Smooth muscle cell (in vitro differentiated cells): ENCODE results near the gene UBAC2. TPM values are rescaled to one million over a fixed set of nuclear protein-coding genes. Genes with fewer than 3 reads are reported as not detected.

Source experiments
- DNase-seq: peaks from one replicate; lab custom pipeline; 2025; ENCODE audit not compliant: unreplicated experiment; lab: John Stamatoyannopoulos, UW
- H2AFZ ChIP-seq: fragments of 200-600 bp; sonication (generic); 2 replicates; pipeline ENCODE4 v1.6.0; 2016; ENCODE audit warnings: antibody characterized with exemption, low read depth, mild to moderate bottlenecking
- H3F3A ChIP-seq: fragments of 200-600 bp; sonication (generic); 2 replicates; pipeline ENCODE4 v1.6.0; 2017; ENCODE audit warnings: antibody characterized with exemption, low read depth
- H3K27ac ChIP-seq: fragments of 200-600 bp; sonication (generic); 2 replicates; pipeline ENCODE4 v1.5.1; 2016; ENCODE audit warnings: low read depth, mild to moderate bottlenecking
- H3K27me3 ChIP-seq: fragments of 200-600 bp; sonication (generic); 2 replicates; pipeline ENCODE4 v1.6.1; 2016; ENCODE audit warnings: low read depth, mild to moderate bottlenecking
- H3K36me3 ChIP-seq: fragments of 200-600 bp; sonication (generic); 2 replicates; pipeline ENCODE4 v1.5.1; 2016; ENCODE audit warnings: low read depth
- H3K4me1 ChIP-seq: fragments of 200-600 bp; sonication (generic); 2 replicates; pipeline ENCODE4 v1.5.1; 2016; ENCODE audit warnings: low read depth
- H3K4me2 ChIP-seq: fragments of 200-600 bp; sonication (generic); 2 replicates; pipeline ENCODE4 v1.6.0; 2016; ENCODE audit warnings: mild to moderate bottlenecking
- H3K4me3 ChIP-seq: fragments of 200-600 bp; sonication (generic); 2 replicates; pipeline ENCODE4 v1.5.1; 2016; ENCODE audit warnings: mild to moderate bottlenecking
- H3K79me2 ChIP-seq: fragments of 200-600 bp; sonication (generic); 2 replicates; pipeline ENCODE4 v1.6.0; 2016; ENCODE audit warnings: low read depth, mild to moderate bottlenecking
- H3K9ac ChIP-seq: fragments of 200-600 bp; sonication (generic); 2 replicates; pipeline ENCODE4 v1.6.0; 2016; ENCODE audit warnings: low read depth
- H3K9me3 ChIP-seq: fragments of 200-600 bp; sonication (generic); replicated peaks from 2 replicates; pipeline ENCODE4 v1.5.1; 2016; ENCODE audit warnings: low read depth
- H4K20me1 ChIP-seq: fragments of 200-600 bp; sonication (generic); 2 replicates; pipeline ENCODE4 v1.6.0; 2016; ENCODE audit warnings: low read depth
- WGBS: methylation state at CpG from one replicate; pipeline ENCODE4 v1.1.7; 2016; ENCODE audit warnings: low lambda C conversion rate; 5-methylcytosine and 5-hydroxymethylcytosine counted together
- polyA plus RNA-seq: library from polyadenylated mRNA; unstranded; fragments of >200 nt; fragmentation: Nextera tagmentation; extraction: Ambion mirVana; gene quantifications from 2 replicates; pipeline ENCODE4 v1.2.1, GENCODE V29; 2016
- total RNA-seq: library from RNA; depleted of rRNA; stranded (reverse); fragments of >200 nt; gene quantifications from 2 replicates; pipeline ENCODE4 v1.2.3, GENCODE V29; 2014
- TF ChIP-seq, protein P1 (sequence below): fragments of 200-600 bp; sonication (generic); IDR thresholded peaks from 2 replicates; pipeline ENCODE4 v1.5.1; 2017; ENCODE audit warnings: borderline replicate concordance, mild to moderate bottlenecking, antibody characterized with exemption; ENCODE audit not compliant: insufficient read depth, poor library complexity, severe bottlenecking

The UBAC2 gene
- total and polyA plus RNA-seq, 2 experiments from 2014 or later = 58.4 to 74.0 TPM

DNA sequence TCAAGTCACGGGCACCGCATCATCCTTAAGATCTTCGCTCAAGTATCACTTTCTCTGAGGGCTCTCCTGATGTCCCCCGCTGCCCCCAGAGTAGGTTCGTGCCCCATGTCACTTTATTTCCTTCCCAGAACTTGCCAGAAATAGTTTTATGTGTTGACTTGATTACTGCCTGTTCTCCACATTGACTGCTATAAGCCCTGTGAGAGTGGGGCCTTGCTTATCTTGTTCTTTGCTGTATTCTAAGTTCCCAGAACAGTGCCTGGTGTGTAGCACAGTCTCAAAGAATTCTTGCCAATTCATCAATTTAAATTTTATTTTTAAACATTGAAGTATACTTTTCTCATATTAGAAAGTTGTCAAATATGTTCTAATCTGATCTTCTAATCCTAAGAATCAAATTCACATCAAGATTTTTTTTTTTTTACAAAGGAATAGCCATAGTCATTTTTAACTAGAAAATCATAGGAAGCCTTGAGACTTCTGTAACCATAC is 138.6 kb downstream of the UBAC2 start:
- Histone ChIP-seq H3K4me3 (no peak overlapping the region), H3K27me3 (no peaks in the 10 kb centered on the region), H3K36me3 (peaks cover 3% of the 10 kb centered on the region), H2AFZ (no peak overlapping the region), H4K20me1 (no peaks in the 10 kb centered on the region), H3K9me3 (no peaks in the 10 kb centered on the region), H3K27ac (peak overlapping the region; percentile 72), H3K4me1 (no peaks in the 10 kb centered on the region), H3K4me2 (peak overlapping the region; percentile 42), H3K9ac (no peak overlapping the region), H3K79me2 (no peaks in the 10 kb centered on the region), H3F3A (peaks cover 5% of the 10 kb centered on the region)
- 74% methylated on average over 5 of the region's 5 CpGs for WGBS
- TF ChIP-seq, protein P1, sequence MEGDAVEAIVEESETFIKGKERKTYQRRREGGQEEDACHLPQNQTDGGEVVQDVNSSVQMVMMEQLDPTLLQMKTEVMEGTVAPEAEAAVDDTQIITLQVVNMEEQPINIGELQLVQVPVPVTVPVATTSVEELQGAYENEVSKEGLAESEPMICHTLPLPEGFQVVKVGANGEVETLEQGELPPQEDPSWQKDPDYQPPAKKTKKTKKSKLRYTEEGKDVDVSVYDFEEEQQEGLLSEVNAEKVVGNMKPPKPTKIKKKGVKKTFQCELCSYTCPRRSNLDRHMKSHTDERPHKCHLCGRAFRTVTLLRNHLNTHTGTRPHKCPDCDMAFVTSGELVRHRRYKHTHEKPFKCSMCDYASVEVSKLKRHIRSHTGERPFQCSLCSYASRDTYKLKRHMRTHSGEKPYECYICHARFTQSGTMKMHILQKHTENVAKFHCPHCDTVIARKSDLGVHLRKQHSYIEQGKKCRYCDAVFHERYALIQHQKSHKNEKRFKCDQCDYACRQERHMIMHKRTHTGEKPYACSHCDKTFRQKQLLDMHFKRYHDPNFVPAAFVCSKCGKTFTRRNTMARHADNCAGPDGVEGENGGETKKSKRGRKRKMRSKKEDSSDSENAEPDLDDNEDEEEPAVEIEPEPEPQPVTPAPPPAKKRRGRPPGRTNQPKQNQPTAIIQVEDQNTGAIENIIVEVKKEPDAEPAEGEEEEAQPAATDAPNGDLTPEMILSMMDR = no peak
- no peak for DNase-seq

DNA sequence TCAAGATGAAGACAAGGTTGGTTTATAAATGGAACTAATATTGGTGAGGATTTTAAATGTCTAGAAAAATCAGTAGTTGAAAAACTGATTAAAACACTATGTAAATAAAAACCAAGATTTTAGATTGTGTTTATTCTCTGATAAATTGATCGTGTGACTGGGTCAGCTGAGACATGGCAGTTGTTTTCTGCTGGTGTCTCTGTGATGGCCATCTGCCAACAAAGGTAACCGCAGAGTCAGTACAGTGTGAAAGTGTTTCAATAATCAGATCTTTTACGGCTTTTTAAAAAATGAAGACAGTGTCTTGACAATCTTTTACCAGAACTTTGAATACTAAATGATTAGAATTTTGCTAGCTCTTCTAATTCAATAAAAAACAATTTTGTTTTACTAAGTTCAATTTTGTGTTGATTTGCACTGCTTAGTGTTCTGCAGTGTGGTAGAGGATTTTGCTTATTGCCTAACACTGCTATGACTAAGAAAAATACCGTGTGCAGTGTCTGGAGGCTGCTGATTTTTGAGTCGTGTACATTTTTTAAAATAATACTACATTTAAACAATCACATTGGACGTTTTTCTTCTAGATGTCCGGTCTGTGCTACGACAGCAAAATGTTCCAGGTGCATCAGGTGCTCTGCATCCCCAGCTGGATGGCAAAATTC is 139.2 kb downstream of the UBAC2 start:
- no peak overlapping the region for H2AFZ ChIP-seq
- H3K36me3 ChIP-seq = peaks cover 3% of the 10 kb centered on the region
- peak overlapping the region; percentile 42 for H3K4me2 ChIP-seq
- H3K9ac ChIP-seq = no peak overlapping the region
- no peaks in the 10 kb centered on the region for H3K9me3 ChIP-seq
- H3K4me3 ChIP-seq = no peak overlapping the region
- no peak for DNase-seq
- TF ChIP-seq, protein P1 = no peak
- WGBS = 55% methylated on average over 8 of the region's 8 CpGs
- no peaks in the 10 kb centered on the region for H3K79me2 ChIP-seq
- no peaks in the 10 kb centered on the region for H3K27me3 ChIP-seq
- H3F3A ChIP-seq = peaks cover 5% of the 10 kb centered on the region
- peak overlapping the region; percentile 72 for H3K27ac ChIP-seq
- H3K4me1 ChIP-seq = no peaks in the 10 kb centered on the region
- H4K20me1 ChIP-seq = no peaks in the 10 kb centered on the region

DNA sequence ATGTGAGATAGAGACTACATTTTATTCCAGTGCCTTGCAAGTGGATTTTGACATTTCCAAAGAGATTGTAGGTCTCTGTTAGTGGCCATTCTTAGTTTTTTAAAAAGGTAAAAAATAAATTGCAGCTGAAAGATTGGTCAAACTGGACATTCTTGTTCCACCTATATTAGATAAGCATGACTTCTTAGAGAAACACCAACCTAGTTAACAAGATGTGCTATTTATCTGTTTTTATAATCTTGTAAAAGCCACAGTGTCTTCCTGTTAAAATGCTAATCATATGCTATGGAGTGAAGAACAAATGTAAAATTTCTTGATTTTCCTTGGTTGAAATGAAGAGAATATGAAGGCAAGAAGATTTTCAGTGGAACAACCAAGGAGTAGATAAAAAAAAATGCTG is 140.0 kb downstream of the UBAC2 start:
- Histone ChIP-seq H3K4me3 (no peak overlapping the region), H4K20me1 (no peaks in the 10 kb centered on the region)

More for the DNA sequence above, 140.0 kb downstream of the UBAC2 start:
- Histone ChIP-seq H2AFZ (no peak overlapping the region), H3F3A (peaks cover 5% of the 10 kb centered on the region), H3K9me3 (no peaks in the 10 kb centered on the region), H3K9ac (no peak overlapping the region), H3K27ac (peak overlapping the region; percentile 72), H3K4me2 (peak overlapping the region; percentile 5), H3K36me3 (peaks cover 3% of the 10 kb centered on the region), H3K79me2 (no peaks in the 10 kb centered on the region), H3K4me1 (no peaks in the 10 kb centered on the region), H3K27me3 (no peaks in the 10 kb centered on the region)
- TF ChIP-seq, protein P1 = no peak
- DNase-seq = no peak
